Spleen (tissue), 11 donors: ENCODE results near the gene ADORA2B. TPM values are rescaled to one million over a fixed set of nuclear protein-coding genes. Genes with fewer than 3 reads are reported as not detected.
A peak's percentile ranks its signal among the peaks of the same experiment; 100 is the strongest.

Source experiments
- DNase-seq: peaks from one replicate; pipeline ENCODE4 v3.0.0-alpha.2; 2020
- H3K27ac ChIP-seq, 8 donors: fragments of 200-600 bp; sonication (generic) in 7 of 8; 1 replicate in 4 of 8; 2 replicates in 4 of 8; pipeline versions ENCODE4 v1.5.0 to v1.8.0; 2016 to 2021; ENCODE audit warnings: inconsistent platforms in 4 of 8, mild to moderate bottlenecking in 4 of 8, moderate library complexity in 1 of 8
- H3K27me3 ChIP-seq, 7 donors: fragments of 200-600 bp; sonication (generic) in 6 of 7; replicated peaks in 1 of 7; 1 replicate in 4 of 7; 2 replicates in 3 of 7; pipeline versions ENCODE4 v1.5.0 to v1.8.0; 2016 to 2021; ENCODE audit warnings: inconsistent platforms in 3 of 7, mild to moderate bottlenecking in 1 of 7
- H3K36me3 ChIP-seq, 6 donors: fragments of 200-600 bp; sonication (generic) in 5 of 6; 1 replicate in 4 of 6; 2 replicates in 2 of 6; pipeline versions ENCODE4 v1.5.0 to v1.8.0; 2016 to 2021; ENCODE audit warnings: inconsistent platforms in 2 of 6
- H3K4me1 ChIP-seq, 6 donors: fragments of 200-600 bp; sonication (generic) in 5 of 6; 1 replicate in 3 of 6; 2 replicates in 3 of 6; pipeline versions ENCODE4 v1.5.0 to v1.8.0; 2016 to 2021; ENCODE audit warnings: inconsistent platforms in 3 of 6
- H3K4me3 ChIP-seq, 8 donors: fragments of 200-600 bp; sonication (generic) in 7 of 8; 1 replicate in 4 of 8; 2 replicates in 4 of 8; pipeline versions ENCODE4 v1.5.0 to v1.8.0; 2016 to 2021; ENCODE audit warnings: inconsistent platforms in 4 of 8, mild to moderate bottlenecking in 4 of 8, moderate library complexity in 2 of 8
- H3K9me3 ChIP-seq, 8 donors: fragments of 200-600 bp; sonication (generic) in 7 of 8; 1 replicate in 4 of 8; 2 replicates in 4 of 8; pipeline versions ENCODE4 v1.5.0 to v1.8.0; 2016 to 2021; ENCODE audit warnings: inconsistent platforms in 4 of 8
- CTCF ChIP-seq, 11 experiments: fragments of 200-600 bp in 7 of 11; fragments of 450-650 bp in 4 of 11; sonication (generic) in 4 of 11; IDR thresholded peaks in 8 of 11; conservative IDR thresholded peaks in 3 of 11; 1 replicate in 7 of 11; 2 replicates in 4 of 11; pipeline versions ENCODE4 v1.4.0 to v1.8.0; 2016 to 2021; ENCODE audit warnings: antibody characterized with exemption in 11 of 11, inconsistent platforms in 4 of 11, mild to moderate bottlenecking in 1 of 11
- POLR2A ChIP-seq, 3 donors: fragments of 450-650 bp; IDR thresholded peaks; one replicate each; pipeline ENCODE4 v1.5.1; 2017; ENCODE audit warnings: antibody characterized with exemption in 3 of 3, mild to moderate bottlenecking in 1 of 3
- POLR2AphosphoS5 ChIP-seq, 3 donors: sonication (generic); formaldehyde crosslinking; IDR thresholded peaks; one replicate each; pipeline ENCODE4 v1.5.1; 2017; ENCODE audit warnings: antibody characterized with exemption in 3 of 3
- WGBS, 5 donors: extraction: QIAGEN DNeasy Blood & Tissue Kit in 3 of 5; methylation state at CpG; one replicate each; pipeline versions ENCODE4 v1.1.5 to v1.1.7; 2013 to 2018; 5-methylcytosine and 5-hydroxymethylcytosine counted together
- intact Hi-C: fragments of 100-400 bp; cut with DNase I; formaldehyde crosslinking; loops from one replicate; pipeline ENCODE4 v1.15.0; 2023; ENCODE audit warnings: low total_unique reads
- polyA plus RNA-seq, 3 donors: library from polyadenylated mRNA; stranded (reverse); fragments of 200-250 nt; gene quantifications; one replicate each; pipeline ENCODE4 v1.2.1, GENCODE V29; 2013
- total RNA-seq, 7 donors: library from RNA; depleted of rRNA in 3 of 7; stranded (reverse); fragments of >200 nt in 3 of 7; fragmentation: NEBNext Ultra II Directional in 4 of 7; extraction: Animal tissue kit (Norgen Biotek cat#: 25700) in 4 of 7; gene quantifications; one replicate each; pipeline versions ENCODE4 v1.1.0 to v1.2.1, GENCODE V29; 2016 to 2021
- donor health status: healthy with polysubstance abuse.
- donor health status: DM: no; HTN: no; CAD: no; lungs with moderate emphysema.
- donor health status: DM: no; HTN: no; CAD: no.
- donor health status: Bipolar disorder and iron deficiency.
- donor health status: healthy.
- donor health status: DM: no; HTN: no; CAD: no.
- donor health status: DM: yes; HTN: yes; CAD: no.

Gene ADORA2B
- total and polyA plus RNA-seq, 10 donors, result 0.13 to 2.7 (median 0.77) TPM; not detected in 2

- intact Hi-C loops, result no loop called here
- no peak overlapping the region for H3K4me3 ChIP-seq
- WGBS, 5 donors, result 90 to 100% (median 95%) methylated on average over 3 to 6 of the region's 6 CpGs
- peaks cover 0 to 24% (median 0%) of the 10 kb centered on the region in 7 donors for H3K27me3 ChIP-seq
- TF ChIP-seq CTCF (IDR thresholded peaks at IDR 0.05 in 8 of 11, conservative IDR thresholded peaks at IDR 0.05 in 3 of 11) (no peak), POLR2AphosphoS5 (IDR thresholded peaks at IDR 0.05) (no peak), POLR2A (IDR thresholded peaks at IDR 0.05) (no peak)
- peaks cover 0 to 18% (median 7%) of the 10 kb centered on the region in 6 donors for H3K4me1 ChIP-seq
- DNase-seq, result peak; percentile 51
- H3K9me3 ChIP-seq, result no peaks in the 10 kb centered on the region
- no peaks in the 10 kb centered on the region for H3K36me3 ChIP-seq
- no peak overlapping the region for H3K27ac ChIP-seq
Observed at GRCh38 chr17:15951368-15952047, 6.6 kb downstream of the ADORA2B start.

GRCh38 chr17:15952048-15952532 lies 7.2 kb downstream of the ADORA2B start:
- 89 to 97% (median 93%) methylated on average over 7 of the region's 7 CpGs for WGBS, 5 donors
- intact Hi-C loops, result no loop called here
- Histone ChIP-seq H3K27me3 (peaks cover 0 to 18% (median 0%) of the 10 kb centered on the region in 7 donors), H3K4me1 (peaks cover 0 to 13% (median 6%) of the 10 kb centered on the region in 6 donors), H3K9me3 (no peaks in the 10 kb centered on the region), H3K27ac (no peak overlapping the region), H3K36me3 (no peaks in the 10 kb centered on the region), H3K4me3 (no peak overlapping the region)
- no peak for TF ChIP-seq POLR2A (IDR thresholded peaks at IDR 0.05)
- TF ChIP-seq POLR2AphosphoS5 (IDR thresholded peaks at IDR 0.05), result no peak
- no peak for TF ChIP-seq CTCF (IDR thresholded peaks at IDR 0.05 in 8 of 11, conservative IDR thresholded peaks at IDR 0.05 in 3 of 11)
- DNase-seq, result peak; percentile 6

GRCh38 chr17:15952916-15953790 lies 8.2 kb downstream of the ADORA2B start:
- no peaks in the 10 kb centered on the region for H3K36me3 ChIP-seq

More at GRCh38 chr17:15952916-15953790, 8.2 kb downstream of the ADORA2B start:
- no peaks in the 10 kb centered on the region for H3K9me3 ChIP-seq
- H3K27me3 ChIP-seq, result peaks cover 0 to 11% (median 0%) of the 10 kb centered on the region in 7 donors
- 78 to 83% (median 82%) methylated on average over 22 of the region's 22 CpGs for WGBS, 5 donors
- H3K4me3 ChIP-seq, result no peak overlapping the region
- H3K4me1 ChIP-seq, result peaks cover 0 to 14% (median 6%) of the 10 kb centered on the region in 6 donors
- H3K27ac ChIP-seq, result no peak overlapping the region
- intact Hi-C loops, result no loop called here
- no peak for TF ChIP-seq POLR2AphosphoS5 (IDR thresholded peaks at IDR 0.05)
- no peak for TF ChIP-seq CTCF (IDR thresholded peaks at IDR 0.05 in 8 of 11, conservative IDR thresholded peaks at IDR 0.05 in 3 of 11)
- TF ChIP-seq POLR2A (IDR thresholded peaks at IDR 0.05), result no peak
- peak; percentile 57 for DNase-seq
